Hepatic stellate cell (primary cell): Measurements from ENCODE around the gene PIK3R5.

Experiments used
- DNase-seq: peaks from one replicate; pipeline ENCODE4 v3.0.0; 2011; ENCODE audit warnings: low spot score

PIK3R5 gene

DNA sequence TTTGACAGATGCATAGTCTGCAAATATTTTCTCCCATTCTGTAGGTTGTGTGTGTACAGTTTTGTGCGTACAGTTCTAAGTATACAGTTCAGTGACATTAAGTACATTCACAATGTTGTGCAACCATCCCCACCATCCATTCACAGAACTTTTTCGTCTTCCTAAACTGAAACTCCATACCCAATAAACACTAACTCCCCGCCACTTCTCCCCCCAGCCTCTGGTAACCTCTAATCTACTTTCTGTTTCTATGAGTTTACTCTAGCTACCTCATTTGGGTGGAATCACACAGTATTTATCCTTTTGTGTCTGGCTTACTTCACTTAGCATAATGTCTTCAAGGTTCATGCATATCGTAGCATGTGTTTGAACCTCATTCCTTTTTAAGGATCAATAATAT lies 14.3 kb downstream of the PIK3R5 start:
- no peak for DNase-seq

GRCh38 chr17:8949061-8949661 lies 16.3 kb downstream of the PIK3R5 start:
- no peak for DNase-seq

DNA sequence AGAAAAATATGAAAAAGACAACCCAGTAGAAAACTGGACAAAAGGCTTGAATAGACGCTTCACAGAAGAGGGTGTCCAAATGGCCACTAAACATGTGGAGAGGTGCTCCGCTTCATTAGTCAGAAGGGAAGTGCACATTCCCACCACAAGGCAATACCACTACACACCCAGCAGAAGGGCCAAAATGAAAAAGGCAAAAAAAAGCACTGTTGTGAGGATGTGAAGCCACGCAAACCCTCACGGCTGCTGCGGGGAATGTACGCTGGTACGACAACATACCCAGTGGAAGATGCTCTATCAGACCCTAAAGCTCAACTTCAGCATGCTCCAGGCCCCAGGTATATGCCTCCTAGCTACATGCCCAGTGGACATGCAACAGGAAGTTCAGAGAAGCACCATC lies 17.0 kb downstream of the PIK3R5 start:
- no peak for DNase-seq

DNA sequence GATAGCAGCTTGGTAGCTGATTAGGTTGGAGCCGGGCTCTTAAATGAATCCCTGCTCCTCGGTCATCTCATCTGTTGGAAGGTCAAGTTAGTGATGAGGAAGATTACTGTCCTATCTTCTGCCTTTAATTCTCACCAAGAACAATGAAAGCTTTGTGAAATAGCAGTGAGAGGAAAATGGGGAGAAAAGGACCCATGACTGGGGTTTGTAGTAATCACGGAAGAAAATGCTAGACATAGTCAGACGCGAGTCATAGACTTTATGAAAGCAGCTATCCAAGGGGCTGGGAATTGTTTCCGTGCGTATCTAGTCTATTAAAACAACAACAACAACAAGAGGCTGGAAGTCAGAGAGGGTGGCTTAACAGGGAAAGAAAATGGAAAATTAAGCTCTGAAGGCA lies 18.3 kb downstream of the PIK3R5 start:
- DNase-seq: no peak

DNA sequence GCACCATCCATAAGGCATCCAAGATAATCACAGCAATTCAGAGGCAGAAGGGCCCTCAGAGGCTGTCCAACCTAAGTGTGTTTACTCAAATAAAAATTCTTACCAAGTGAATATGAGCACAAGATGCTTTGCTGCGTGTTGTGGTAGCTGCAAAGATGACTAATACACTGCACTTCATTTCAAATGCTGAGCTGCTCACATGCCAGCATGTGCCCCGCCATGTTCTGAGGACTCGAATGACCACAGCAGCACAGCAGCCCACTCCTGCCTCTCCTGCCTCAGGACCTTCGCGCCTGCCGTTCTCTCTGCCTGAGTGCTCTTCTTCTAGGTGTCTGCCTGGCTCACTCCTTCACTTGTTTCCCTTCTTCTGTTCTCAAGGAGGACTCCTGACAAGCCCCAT lies 19.0 kb downstream of the PIK3R5 start:
- no peak for DNase-seq

- DNase-seq: no peak
Observed at GRCh38 chr17:8946071-8946470, 19.4 kb downstream of the PIK3R5 start.

DNA sequence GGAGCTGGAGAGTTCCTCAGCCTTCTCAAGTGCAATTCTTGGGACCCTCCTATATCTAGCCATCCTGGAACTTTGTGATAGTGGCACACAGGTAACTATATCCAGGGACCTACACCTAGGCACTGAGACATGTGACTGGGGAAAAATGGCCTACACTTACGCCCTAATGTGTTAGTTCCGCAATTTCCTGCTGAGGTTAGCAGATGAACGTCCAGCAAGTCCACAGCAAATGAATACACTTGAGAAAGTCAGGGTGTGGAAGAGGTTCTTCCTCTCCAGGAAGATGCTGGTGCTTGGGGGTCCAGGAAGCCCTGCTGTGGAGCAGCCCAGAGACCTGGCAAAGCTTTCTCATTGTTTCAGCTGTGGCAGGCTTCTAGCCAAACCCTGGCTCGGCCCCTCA lies 20.8 kb downstream of the PIK3R5 start:
- DNase-seq: no peak

DNA sequence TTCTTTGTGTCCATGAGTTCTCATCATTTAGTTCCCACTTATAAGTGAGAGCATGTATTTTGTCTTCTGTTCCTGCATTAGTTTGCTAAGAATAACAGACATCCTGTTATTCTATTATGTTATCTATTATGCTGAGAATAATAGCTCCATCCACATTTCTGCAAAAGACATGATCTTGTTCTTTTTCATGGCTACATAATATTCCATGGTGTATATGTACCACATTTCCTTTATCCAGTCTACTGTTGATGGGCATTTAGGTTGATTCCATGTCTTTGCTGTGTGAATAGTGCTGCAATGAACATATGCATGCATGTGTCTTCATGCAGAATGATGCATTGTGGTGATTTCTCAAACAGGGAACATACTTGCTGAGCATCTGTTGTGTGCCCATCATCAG lies 21.4 kb downstream of the PIK3R5 start:
- DNase-seq: no peak

GRCh38 chr17:8941980-8942622 lies 23.4 kb downstream of the PIK3R5 start:
- no peak for DNase-seq

DNA sequence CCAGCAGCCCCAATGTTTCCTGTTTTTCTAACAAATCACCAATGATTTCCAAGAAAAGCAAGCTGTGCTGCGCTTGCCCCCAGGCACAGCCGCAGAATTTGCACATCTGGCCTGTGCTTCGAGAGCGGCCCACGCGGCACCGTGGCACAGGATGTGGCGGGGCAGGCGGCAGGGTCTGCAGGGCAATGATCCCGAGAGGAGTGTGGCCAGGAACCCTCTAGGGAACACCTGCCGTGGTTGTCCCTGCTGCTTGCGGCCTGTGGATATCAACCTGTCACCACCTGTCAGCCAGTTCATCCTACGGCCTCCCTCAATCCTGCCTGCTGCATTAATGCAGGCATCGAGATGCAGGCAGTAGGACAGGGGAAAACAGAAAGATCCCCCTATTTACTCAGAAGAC lies 24.0 kb downstream of the PIK3R5 start:
- no peak for DNase-seq

GRCh38 chr17:8940866-8941471 lies 24.5 kb downstream of the PIK3R5 start:
- no peak for DNase-seq

GRCh38 chr17:8939496-8940334 lies 25.8 kb downstream of the PIK3R5 start:
- DNase-seq: no peak

GRCh38 chr17:8938933-8939332 lies 26.6 kb downstream of the PIK3R5 start:
- no peak for DNase-seq

- no peak for DNase-seq
Observed at GRCh38 chr17:8935191-8935590, 30.3 kb downstream of the PIK3R5 start.

- no peak for DNase-seq
Observed at GRCh38 chr17:8934346-8934745, 31.2 kb downstream of the PIK3R5 start.

GRCh38 chr17:8930649-8931048 lies 34.9 kb downstream of the PIK3R5 start:
- no peak for DNase-seq

- DNase-seq: no peak
Observed at GRCh38 chr17:8928347-8928746, 37.2 kb downstream of the PIK3R5 start.

DNA sequence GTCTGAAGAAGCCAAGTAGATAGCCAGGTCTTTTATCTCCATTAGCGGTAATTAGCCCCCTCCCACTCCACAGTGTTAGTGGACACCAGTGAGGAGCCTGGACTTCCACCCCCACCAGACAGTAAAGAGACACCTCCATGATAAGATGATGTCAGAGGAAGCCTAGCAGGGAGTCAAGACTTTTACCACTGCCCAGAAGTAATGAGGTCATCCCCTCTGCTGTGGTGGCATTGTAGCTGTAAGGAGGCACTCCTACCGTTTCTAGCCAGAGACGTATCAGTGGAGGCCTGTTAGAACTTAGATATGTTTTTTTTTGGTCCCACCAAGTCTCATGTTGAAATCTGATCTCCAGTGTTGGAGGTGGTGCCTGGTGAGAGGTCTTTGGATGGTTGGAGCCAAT lies 38.1 kb downstream of the PIK3R5 start:
- no peak for DNase-seq

GRCh38 chr17:8925808-8926207 lies 39.7 kb downstream of the PIK3R5 start:
- DNase-seq: no peak

GRCh38 chr17:8925141-8925540 lies 40.4 kb downstream of the PIK3R5 start:
- no peak for DNase-seq

- DNase-seq: no peak
Observed at GRCh38 chr17:8924595-8924994, 40.9 kb downstream of the PIK3R5 start.

- no peak for DNase-seq
Observed at GRCh38 chr17:8923762-8924161, 41.7 kb downstream of the PIK3R5 start.

DNA sequence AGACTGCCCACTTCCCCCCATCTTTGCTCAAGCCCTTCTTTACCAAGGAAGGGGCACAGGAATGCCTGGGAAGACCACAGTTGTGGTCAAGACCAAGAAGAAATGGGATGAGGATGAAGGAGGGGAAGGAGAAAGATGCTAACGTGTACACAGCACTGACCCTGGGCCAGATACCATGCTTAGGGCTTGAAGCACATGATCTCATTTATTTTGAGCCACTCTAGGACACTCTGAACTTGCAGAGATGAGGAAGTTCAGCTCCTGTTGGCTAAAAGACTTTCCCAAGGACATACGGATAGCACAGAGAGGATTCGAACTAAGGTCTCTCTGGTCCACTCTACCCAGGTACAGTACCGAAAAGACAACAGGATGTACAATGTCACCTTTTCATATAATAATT lies 42.6 kb downstream of the PIK3R5 start:
- DNase-seq: no peak
